Lung (tissue), 12 donors: ENCODE measurements around the gene MRPL2. TPM values are rescaled to one million over a fixed set of nuclear protein-coding genes. Genes with fewer than 3 reads are reported as not detected.

Source experiments
- ATAC-seq: fragments of 200-7000 bp; cut with Tn5 transposase; one replicate; pipeline ENCODE4 v1.9.1; 2020; ENCODE audit warnings: moderate number of reproducible peaks; ENCODE audit not compliant: insufficient read depth, low FRiP score
- DNase-seq, 3 donors: peaks; one replicate each; pipeline ENCODE4 v3.0.0-alpha.2; 2013 to 2017
- H3K27ac ChIP-seq, 2 donors: one replicate each; pipeline ENCODE4 v1.5.1; 2013; ENCODE audit warnings: mild to moderate bottlenecking in 2 of 2, moderate library complexity in 2 of 2, control low read depth in 1 of 2, inconsistent platforms in 1 of 2, low read depth in 1 of 2, low read length in 1 of 2
- H3K27me3 ChIP-seq, 3 donors: one replicate each; pipeline ENCODE4 v1.5.1; 2013; ENCODE audit warnings: low read length in 2 of 3; ENCODE audit not compliant: control insufficient read depth in 3 of 3, insufficient read depth in 3 of 3
- H3K36me3 ChIP-seq, 4 donors: one replicate each; pipeline ENCODE4 v1.5.1; 2013; ENCODE audit warnings: low read length in 4 of 4, mild to moderate bottlenecking in 1 of 4, moderate library complexity in 1 of 4; ENCODE audit not compliant: control insufficient read depth in 4 of 4, insufficient read depth in 4 of 4
- H3K4me1 ChIP-seq, 5 donors: one replicate each; pipeline ENCODE4 v1.5.1; 2013; ENCODE audit warnings: low read length in 5 of 5, mild to moderate bottlenecking in 2 of 5, moderate library complexity in 1 of 5; ENCODE audit not compliant: control insufficient read depth in 5 of 5, insufficient read depth in 5 of 5
- H3K4me3 ChIP-seq: one replicate; pipeline ENCODE4 v1.5.1; 2013; ENCODE audit warnings: mild to moderate bottlenecking, control low read depth, moderate library complexity
- H3K9ac ChIP-seq, 2 donors: one replicate each; pipeline ENCODE4 v1.5.1; 2013; ENCODE audit warnings: low read length in 2 of 2, control low read depth in 1 of 2; ENCODE audit not compliant: insufficient read depth in 1 of 2
- H3K9me3 ChIP-seq, 4 donors: one replicate each; pipeline ENCODE4 v1.5.1; 2013; ENCODE audit warnings: low read length in 3 of 4, mild to moderate bottlenecking in 1 of 4, moderate library complexity in 1 of 4; ENCODE audit not compliant: control insufficient read depth in 4 of 4, insufficient read depth in 3 of 4
- CTCF ChIP-seq: IDR thresholded peaks from 2 replicates; pipeline ENCODE4 v1.5.1; 2012; ENCODE audit warnings: mild to moderate bottlenecking; ENCODE audit errors: control extremely low read depth, extremely low read depth
- WGBS, 2 donors: extraction: QIAGEN DNeasy Blood & Tissue Kit; methylation state at CpG; one replicate each; pipeline ENCODE4 v1.1.7; 2013; 5-methylcytosine and 5-hydroxymethylcytosine counted together
- polyA plus RNA-seq, 2 donors: library from polyadenylated mRNA; stranded (reverse); fragments of 200-250 nt; gene quantifications; one replicate each; pipeline ENCODE4 v1.2.1, GENCODE V29; 2013
- total RNA-seq, 2 donors: library from RNA; depleted of rRNA in 1 of 2; stranded (reverse); fragments of >200 nt in 1 of 2; gene quantifications; one replicate each; pipeline ENCODE4 v1.2.1, GENCODE V29; 2014 to 2021
- donor health status: control.
- donor health status: control.
- donor health status: Bipolar disorder and iron deficiency.
- donor health status: healthy.
- donor health status: DM: yes; HTN: yes; CAD: no.

The MRPL2 gene
- total and polyA plus RNA-seq, 4 donors = 11.5 to 84.0 (median 46.1) TPM

GRCh38 chr6:43089467-43089866 lies 30.2 kb upstream of the MRPL2 start:
- H3K4me3 ChIP-seq = no peak overlapping the region
- ATAC-seq (no peak), DNase-seq (peak; percentile 24 to 54 (median 42))
- peaks cover 0 to 2% (median 0%) of the 10 kb centered on the region in 4 donors for H3K36me3 ChIP-seq
- peak overlapping the region in 1 of 2 donors; percentile 33 for H3K9ac ChIP-seq
- peaks cover 0 to 2% (median 0%) of the 10 kb centered on the region in 4 donors for H3K9me3 ChIP-seq
- H3K27me3 ChIP-seq = no peaks in the 10 kb centered on the region
- no peak for TF ChIP-seq CTCF
- H3K4me1 ChIP-seq = peaks cover 0 to 59% (median 29%) of the 10 kb centered on the region in 5 donors
- peak overlapping the region in 1 of 2 donors; percentile 71 for H3K27ac ChIP-seq
- WGBS, 2 donors = 45 to 66% methylated on average over 4 of the region's 4 CpGs

- H3K4me1 ChIP-seq = peaks cover 0 to 57% (median 25%) of the 10 kb centered on the region in 5 donors
- no peaks in the 10 kb centered on the region for H3K27me3 ChIP-seq
- TF ChIP-seq CTCF = no peak
- no peaks in the 10 kb centered on the region for H3K36me3 ChIP-seq
- H3K4me3 ChIP-seq = no peak overlapping the region
- peaks cover 0 to 2% (median 0%) of the 10 kb centered on the region in 4 donors for H3K9me3 ChIP-seq
- peak in 1 of 3 donors; percentile 20 for DNase-seq
- H3K9ac ChIP-seq = no peak overlapping the region
- no peak for ATAC-seq
- H3K27ac ChIP-seq = peak overlapping the region in 1 of 2 donors; percentile 71
- 81 to 87% methylated on average over 4 of the region's 4 CpGs for WGBS, 2 donors
Measured at GRCh38 chr6:43088654-43089056, 29.4 kb upstream of the MRPL2 start.

- H3K9ac ChIP-seq = no peak overlapping the region
- no peak for ATAC-seq
- no peaks in the 10 kb centered on the region for H3K36me3 ChIP-seq
- peak overlapping the region in 1 of 2 donors; percentile 32 for H3K27ac ChIP-seq
- 81 to 87% methylated on average over 8 of the region's 8 CpGs for WGBS, 2 donors
- H3K4me3 ChIP-seq = no peak overlapping the region
- peaks cover 0 to 61% (median 30%) of the 10 kb centered on the region in 5 donors for H3K4me1 ChIP-seq
- H3K27me3 ChIP-seq = no peaks in the 10 kb centered on the region
- H3K9me3 ChIP-seq = peaks cover 0 to 2% (median 0%) of the 10 kb centered on the region in 4 donors
- no peak for DNase-seq
- no peak for TF ChIP-seq CTCF
Measured at GRCh38 chr6:43086022-43086658, 26.9 kb upstream of the MRPL2 start.
